K562 treated with DMSO at 1 percent for 4 hours (cell line): Measurements from ENCODE around the gene TRPC3. TPM values are rescaled to one million over a fixed set of nuclear protein-coding genes. Genes with fewer than 3 reads are reported as not detected.

ENCODE experiments used
- total RNA-seq: library from RNA; unstranded; fragments of 300-600 nt; gene quantifications from 2 replicates; pipeline ENCODE4 v1.2.3, GENCODE V29; 2022; ENCODE audit not compliant: insufficient read depth

The TRPC3 gene
- total RNA-seq: not detected in 2 replicates

GRCh38 chr4:121951521-121952110 is at the start of gene TRPC3:
Gene TRPC3 (minus strand): TSS chr4:121952060. CDS start chr4:121951680, 380 bp downstream.

GRCh38 chr4:121869841-121870822 is 81.7 kb downstream of the TRPC3 start, which contains the start of gene BBS7:
Gene BBS7 (minus strand): TSS chr4:121870474. CDS start chr4:121870313, 161 bp downstream.

Other genes starting within 250 kb of the TRPC3 start
- gene SMIM43, start 186.9 kb downstream of the TRPC3 start, total RNA-seq: not detected in 2 replicates
- 46.8 and 48.3 TPM in 2 replicates for gene EXOSC9, start 150.7 kb downstream of the TRPC3 start, total RNA-seq
- 89.7 and 89.9 TPM in 2 replicates for gene CCNA2, start 128.2 kb downstream of the TRPC3 start, total RNA-seq
- 6.4 and 7.0 TPM in 2 replicates for gene BBS7, start 81.6 kb downstream of the TRPC3 start, total RNA-seq
- 9.1 and 11.5 TPM in 2 replicates for gene BLTP1, start 200.3 kb upstream of the TRPC3 start, total RNA-seq